Neural cell (in vitro differentiated cells): ENCODE data around the gene BAG1. TPM values are rescaled to one million over a fixed set of nuclear protein-coding genes. Genes with fewer than 3 reads are reported as not detected.

Experiments used
- H2AFZ ChIP-seq: fragments of 200-600, 300-800 bp; sonication (generic), shearing (Covaris generic); 2 replicates; pipeline ENCODE4 v1.6.0; 2014; ENCODE audit warnings: low read depth, mild to moderate bottlenecking, antibody characterized with exemption, low read length, moderate library complexity
- H3F3A ChIP-seq: fragments of 200-600 bp; shearing (Covaris generic); 2 replicates; pipeline ENCODE4 v1.6.1; 2016; ENCODE audit warnings: mild to moderate bottlenecking, moderate library complexity, mixed read lengths, antibody characterized with exemption, low read length; ENCODE audit not compliant: insufficient read depth, poor library complexity, severe bottlenecking
- H3K27ac ChIP-seq: fragments of 200-600, 300-800 bp; sonication (generic), shearing (Covaris generic); 2 replicates; pipeline ENCODE4 v1.5.1; 2014; ENCODE audit warnings: mild to moderate bottlenecking, low read length, moderate library complexity
- H3K27me3 ChIP-seq: fragments of 300-800, 200-600 bp; sonication (generic), shearing (Covaris generic); 2 replicates; pipeline ENCODE4 v1.6.0; 2014; ENCODE audit warnings: mild to moderate bottlenecking, low read depth, low read length, moderate library complexity; ENCODE audit not compliant: insufficient read depth
- H3K36me3 ChIP-seq: fragments of 300-800, 200-600 bp; sonication (generic), shearing (Covaris generic); 2 replicates; pipeline ENCODE4 v1.5.1; 2014; ENCODE audit warnings: mild to moderate bottlenecking, antibody characterized with exemption, low read length, moderate library complexity; ENCODE audit not compliant: insufficient read depth
- H3K4me2 ChIP-seq: fragments of 300-800, 200-600 bp; sonication (generic), shearing (Covaris generic); 2 replicates; pipeline ENCODE4 v1.6.0; 2014; ENCODE audit warnings: mild to moderate bottlenecking, low read length
- H3K4me3 ChIP-seq: fragments of 300-800, 200-600 bp; sonication (generic), shearing (Covaris generic); 2 replicates; pipeline ENCODE4 v1.5.1; 2014; ENCODE audit warnings: mild to moderate bottlenecking, low read length, moderate library complexity
- H3K79me2 ChIP-seq: fragments of 200-600 bp; shearing (Covaris generic); replicated peaks from 2 replicates; pipeline ENCODE4 v1.6.0; 2014; ENCODE audit warnings: mild to moderate bottlenecking, low read length, moderate library complexity; ENCODE audit not compliant: insufficient read depth
- H3K9ac ChIP-seq: fragments of 300-800, 200-600 bp; sonication (generic), shearing (Covaris generic); 2 replicates; pipeline ENCODE4 v1.6.1; 2016; ENCODE audit warnings: mild to moderate bottlenecking, low read length, mixed read lengths
- H3K9me2 ChIP-seq: fragments of 200-600 bp; shearing (Covaris generic); 2 replicates; pipeline ENCODE4 v1.6.1; 2016; ENCODE audit warnings: mild to moderate bottlenecking, low read length, mixed read lengths; ENCODE audit not compliant: insufficient read depth
- H3K9me3 ChIP-seq: fragments of 200-600, 300-800 bp; sonication (generic), shearing (Covaris generic); 2 replicates; pipeline ENCODE4 v1.6.1; 2016; ENCODE audit warnings: mild to moderate bottlenecking, mixed run types, low read length, moderate library complexity, mixed read lengths
- H4K20me1 ChIP-seq: fragments of 200-600 bp; shearing (Covaris generic); 2 replicates; pipeline ENCODE4 v1.6.1; 2016; ENCODE audit warnings: mild to moderate bottlenecking, mixed run types; ENCODE audit not compliant: insufficient read depth
- EP300 ChIP-seq: fragments of 450-650 bp; conservative IDR thresholded peaks from 2 replicates; pipeline ENCODE4 v1.6.1; 2014; ENCODE audit warnings: antibody characterized with exemption, mild to moderate bottlenecking, moderate library complexity; ENCODE audit not compliant: poor library complexity, severe bottlenecking
- EZH2 ChIP-seq: fragments of 200-600, 300-800 bp; shearing (Covaris generic), sonication (generic); IDR thresholded peaks from 2 replicates; pipeline ENCODE4 v1.6.1; 2014; ENCODE audit warnings: antibody characterized with exemption, low read length, borderline replicate concordance, mild to moderate bottlenecking; ENCODE audit not compliant: insufficient read depth, poor library complexity, severe bottlenecking
- MXI1 ChIP-seq: fragments of 450-650 bp; conservative IDR thresholded peaks from 2 replicates; pipeline ENCODE4 v1.6.1; 2014; ENCODE audit warnings: antibody characterized with exemption, mild to moderate bottlenecking; ENCODE audit not compliant: poor library complexity, severe bottlenecking
- POLR2AphosphoS5 ChIP-seq: IDR thresholded peaks from 2 replicates; pipeline ENCODE4 v1.6.1; 2012
- RAD21 ChIP-seq: fragments of 450-650 bp; conservative IDR thresholded peaks from 2 replicates; pipeline ENCODE4 v1.6.1; 2014; ENCODE audit warnings: antibody characterized with exemption, mild to moderate bottlenecking, moderate library complexity
- SMC3 ChIP-seq: fragments of 450-650 bp; conservative IDR thresholded peaks from 2 replicates; pipeline ENCODE4 v1.6.1; 2014; ENCODE audit warnings: antibody characterized with exemption, mild to moderate bottlenecking, moderate library complexity; ENCODE audit not compliant: poor library complexity
- TAF1 ChIP-seq: IDR thresholded peaks from 2 replicates; pipeline ENCODE4 v1.6.1; 2012; ENCODE audit warnings: low read depth
- polyA plus RNA-seq: library from polyadenylated mRNA; depleted of rRNA; stranded (reverse); fragments of >200 nt; gene quantifications from 2 replicates; pipeline ENCODE4 v1.2.3, GENCODE V29; 2014
- TF ChIP-seq, protein P1 (sequence below): IDR thresholded peaks from 2 replicates; pipeline ENCODE4 v1.6.1; 2012; ENCODE audit warnings: borderline replicate concordance
- TF ChIP-seq, protein P2 (sequence below): fragments of 450-650 bp; IDR thresholded peaks from 2 replicates; pipeline ENCODE4 v1.5.1; 2014; ENCODE audit warnings: antibody characterized with exemption, mild to moderate bottlenecking, moderate library complexity; ENCODE audit not compliant: poor library complexity, severe bottlenecking

BAG1 gene
- polyA plus RNA-seq, 1 donor from 2014 or later: 94.9 TPM

DNA sequence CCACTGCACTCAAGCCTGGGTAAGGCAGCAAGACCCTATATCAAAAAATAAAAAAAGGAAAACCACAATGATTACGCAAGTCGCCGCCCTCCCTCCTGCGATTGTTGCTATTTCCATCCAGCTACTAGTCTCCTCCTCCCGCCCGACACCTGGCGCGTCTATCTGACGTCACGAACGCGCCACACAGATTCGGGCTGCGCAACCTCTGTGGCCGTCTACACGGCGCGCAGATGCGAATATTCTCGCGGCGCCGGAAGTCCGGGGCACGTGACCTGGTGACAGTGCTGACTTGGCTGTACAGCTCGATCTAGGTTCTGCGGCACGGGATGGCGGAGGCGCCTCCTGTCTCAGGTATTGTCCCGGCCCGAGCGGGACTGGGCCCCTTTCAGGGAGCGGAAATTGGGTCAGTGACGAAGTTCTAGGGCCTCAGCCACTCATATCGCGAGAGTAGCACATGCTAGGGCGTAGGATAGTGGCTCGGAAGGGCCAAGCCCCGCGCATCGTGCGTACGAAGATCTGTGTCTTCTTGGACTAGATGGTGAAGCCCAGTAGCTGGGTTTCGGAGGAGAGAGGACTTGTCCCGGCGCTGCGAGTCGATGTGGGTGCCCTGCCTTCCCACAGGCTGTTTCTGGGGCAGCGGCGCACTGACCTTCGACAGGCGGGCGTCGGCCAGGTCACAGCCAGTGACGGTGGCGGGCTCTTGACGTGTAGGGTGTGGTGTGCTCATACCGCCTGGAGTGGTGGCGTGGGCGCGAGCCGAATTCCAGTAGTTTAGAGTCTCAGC is 25.9 kb upstream of the BAG1 start, which contains the start of gene NFX1:
Gene NFX1, plus strand, starts transcription at position 270 of the 784 bp plus-strand sequence. Its CDS starts 57 bp downstream, at position 327.
- Histone ChIP-seq H4K20me1 (no peaks in the 10 kb centered on the region), H3K27ac (peak within 1 kb of the TSS; percentile 100), H3K36me3 (no peaks in the 10 kb centered on the region), H3K4me3 (peak within 1 kb of the TSS; percentile 77), H2AFZ (peak within 1 kb of the TSS; percentile 88), H3K4me2 (peak within 1 kb of the TSS; percentile 70), H3K9me2 (no peaks in the 10 kb centered on the region), H3F3A (no peaks in the 10 kb centered on the region), H3K27me3 (no peaks in the 10 kb centered on the region), H3K9me3 (no peaks in the 10 kb centered on the region), H3K9ac (peak within 1 kb of the TSS; percentile 98), H3K79me2 (peaks cover 35% of the 10 kb centered on the region)
- TF ChIP-seq MXI1 (peak; percentile 98), POLR2AphosphoS5 (peak; percentile 99), RAD21 (peak; percentile 12), SMC3 (peak; percentile 32), TAF1 (peak; percentile 65), EP300 (peak; percentile 77), EZH2 (no peak)
- TF ChIP-seq, protein P1, sequence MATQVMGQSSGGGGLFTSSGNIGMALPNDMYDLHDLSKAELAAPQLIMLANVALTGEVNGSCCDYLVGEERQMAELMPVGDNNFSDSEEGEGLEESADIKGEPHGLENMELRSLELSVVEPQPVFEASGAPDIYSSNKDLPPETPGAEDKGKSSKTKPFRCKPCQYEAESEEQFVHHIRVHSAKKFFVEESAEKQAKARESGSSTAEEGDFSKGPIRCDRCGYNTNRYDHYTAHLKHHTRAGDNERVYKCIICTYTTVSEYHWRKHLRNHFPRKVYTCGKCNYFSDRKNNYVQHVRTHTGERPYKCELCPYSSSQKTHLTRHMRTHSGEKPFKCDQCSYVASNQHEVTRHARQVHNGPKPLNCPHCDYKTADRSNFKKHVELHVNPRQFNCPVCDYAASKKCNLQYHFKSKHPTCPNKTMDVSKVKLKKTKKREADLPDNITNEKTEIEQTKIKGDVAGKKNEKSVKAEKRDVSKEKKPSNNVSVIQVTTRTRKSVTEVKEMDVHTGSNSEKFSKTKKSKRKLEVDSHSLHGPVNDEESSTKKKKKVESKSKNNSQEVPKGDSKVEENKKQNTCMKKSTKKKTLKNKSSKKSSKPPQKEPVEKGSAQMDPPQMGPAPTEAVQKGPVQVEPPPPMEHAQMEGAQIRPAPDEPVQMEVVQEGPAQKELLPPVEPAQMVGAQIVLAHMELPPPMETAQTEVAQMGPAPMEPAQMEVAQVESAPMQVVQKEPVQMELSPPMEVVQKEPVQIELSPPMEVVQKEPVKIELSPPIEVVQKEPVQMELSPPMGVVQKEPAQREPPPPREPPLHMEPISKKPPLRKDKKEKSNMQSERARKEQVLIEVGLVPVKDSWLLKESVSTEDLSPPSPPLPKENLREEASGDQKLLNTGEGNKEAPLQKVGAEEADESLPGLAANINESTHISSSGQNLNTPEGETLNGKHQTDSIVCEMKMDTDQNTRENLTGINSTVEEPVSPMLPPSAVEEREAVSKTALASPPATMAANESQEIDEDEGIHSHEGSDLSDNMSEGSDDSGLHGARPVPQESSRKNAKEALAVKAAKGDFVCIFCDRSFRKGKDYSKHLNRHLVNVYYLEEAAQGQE: peak; percentile 69
- TF ChIP-seq, protein P2, sequence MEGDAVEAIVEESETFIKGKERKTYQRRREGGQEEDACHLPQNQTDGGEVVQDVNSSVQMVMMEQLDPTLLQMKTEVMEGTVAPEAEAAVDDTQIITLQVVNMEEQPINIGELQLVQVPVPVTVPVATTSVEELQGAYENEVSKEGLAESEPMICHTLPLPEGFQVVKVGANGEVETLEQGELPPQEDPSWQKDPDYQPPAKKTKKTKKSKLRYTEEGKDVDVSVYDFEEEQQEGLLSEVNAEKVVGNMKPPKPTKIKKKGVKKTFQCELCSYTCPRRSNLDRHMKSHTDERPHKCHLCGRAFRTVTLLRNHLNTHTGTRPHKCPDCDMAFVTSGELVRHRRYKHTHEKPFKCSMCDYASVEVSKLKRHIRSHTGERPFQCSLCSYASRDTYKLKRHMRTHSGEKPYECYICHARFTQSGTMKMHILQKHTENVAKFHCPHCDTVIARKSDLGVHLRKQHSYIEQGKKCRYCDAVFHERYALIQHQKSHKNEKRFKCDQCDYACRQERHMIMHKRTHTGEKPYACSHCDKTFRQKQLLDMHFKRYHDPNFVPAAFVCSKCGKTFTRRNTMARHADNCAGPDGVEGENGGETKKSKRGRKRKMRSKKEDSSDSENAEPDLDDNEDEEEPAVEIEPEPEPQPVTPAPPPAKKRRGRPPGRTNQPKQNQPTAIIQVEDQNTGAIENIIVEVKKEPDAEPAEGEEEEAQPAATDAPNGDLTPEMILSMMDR: no peak

DNA sequence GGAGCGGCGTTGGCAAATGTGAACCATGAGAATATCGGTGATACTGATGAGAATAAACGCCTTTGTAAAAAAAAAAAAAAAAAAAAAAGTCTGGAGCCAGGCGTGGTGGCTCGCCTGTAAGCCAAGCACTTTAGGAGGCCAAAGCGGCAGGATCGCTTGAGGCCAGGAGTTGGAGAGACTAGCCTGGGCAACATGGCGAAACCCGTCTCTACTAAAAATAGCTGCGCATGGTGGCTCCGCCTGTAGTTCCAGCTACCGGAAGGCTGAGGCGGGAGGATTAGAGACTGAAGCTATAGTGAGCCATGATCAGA is 25.4 kb upstream of the BAG1 start:
- H3K4me3 ChIP-seq: peak overlapping the region; percentile 77
- H3K27ac ChIP-seq: peak overlapping the region; percentile 100
- H3F3A ChIP-seq: no peaks in the 10 kb centered on the region
- H3K27me3 ChIP-seq: no peaks in the 10 kb centered on the region
- H3K4me2 ChIP-seq: peak overlapping the region; percentile 70
- H3K9me3 ChIP-seq: no peaks in the 10 kb centered on the region
- TF ChIP-seq MXI1 (no peak), EZH2 (no peak), EP300 (no peak)
- TF ChIP-seq, protein P1: no peak
- H2AFZ ChIP-seq: peak overlapping the region; percentile 88
- no peaks in the 10 kb centered on the region for H3K36me3 ChIP-seq
- H4K20me1 ChIP-seq: no peaks in the 10 kb centered on the region
- peak overlapping the region; percentile 98 for H3K9ac ChIP-seq
- H3K9me2 ChIP-seq: no peaks in the 10 kb centered on the region
- peaks cover 29% of the 10 kb centered on the region for H3K79me2 ChIP-seq
